Measurements from ENCODE around the gene GABRG3.

GABRG3 gene

GRCh38 chr15:27428151-27428550 lies 457.2 kb downstream of the GABRG3 start:
- no peak for DNase-seq

DNA sequence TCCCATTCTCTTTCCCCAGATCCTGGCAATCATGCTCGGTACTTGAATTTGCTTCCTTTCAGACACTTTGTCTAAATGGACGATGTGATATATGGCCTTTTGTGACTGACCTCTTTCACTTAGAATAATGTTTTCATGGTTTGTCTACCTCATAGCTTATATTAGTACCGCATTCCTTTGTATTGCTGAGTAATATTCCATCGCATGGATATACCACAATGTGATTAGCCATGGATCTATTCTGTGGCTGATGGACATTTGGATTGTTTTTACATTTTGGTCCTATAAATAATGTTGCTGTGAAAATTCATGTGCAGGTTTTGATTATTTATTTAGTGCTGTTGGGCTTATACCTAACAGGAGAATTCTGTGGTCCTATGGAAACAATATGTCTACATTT lies 458.6 kb downstream of the GABRG3 start:
- DNase-seq = no peak

- DNase-seq = no peak
Observed at GRCh38 chr15:27433604-27434003, 462.6 kb downstream of the GABRG3 start.

DNA sequence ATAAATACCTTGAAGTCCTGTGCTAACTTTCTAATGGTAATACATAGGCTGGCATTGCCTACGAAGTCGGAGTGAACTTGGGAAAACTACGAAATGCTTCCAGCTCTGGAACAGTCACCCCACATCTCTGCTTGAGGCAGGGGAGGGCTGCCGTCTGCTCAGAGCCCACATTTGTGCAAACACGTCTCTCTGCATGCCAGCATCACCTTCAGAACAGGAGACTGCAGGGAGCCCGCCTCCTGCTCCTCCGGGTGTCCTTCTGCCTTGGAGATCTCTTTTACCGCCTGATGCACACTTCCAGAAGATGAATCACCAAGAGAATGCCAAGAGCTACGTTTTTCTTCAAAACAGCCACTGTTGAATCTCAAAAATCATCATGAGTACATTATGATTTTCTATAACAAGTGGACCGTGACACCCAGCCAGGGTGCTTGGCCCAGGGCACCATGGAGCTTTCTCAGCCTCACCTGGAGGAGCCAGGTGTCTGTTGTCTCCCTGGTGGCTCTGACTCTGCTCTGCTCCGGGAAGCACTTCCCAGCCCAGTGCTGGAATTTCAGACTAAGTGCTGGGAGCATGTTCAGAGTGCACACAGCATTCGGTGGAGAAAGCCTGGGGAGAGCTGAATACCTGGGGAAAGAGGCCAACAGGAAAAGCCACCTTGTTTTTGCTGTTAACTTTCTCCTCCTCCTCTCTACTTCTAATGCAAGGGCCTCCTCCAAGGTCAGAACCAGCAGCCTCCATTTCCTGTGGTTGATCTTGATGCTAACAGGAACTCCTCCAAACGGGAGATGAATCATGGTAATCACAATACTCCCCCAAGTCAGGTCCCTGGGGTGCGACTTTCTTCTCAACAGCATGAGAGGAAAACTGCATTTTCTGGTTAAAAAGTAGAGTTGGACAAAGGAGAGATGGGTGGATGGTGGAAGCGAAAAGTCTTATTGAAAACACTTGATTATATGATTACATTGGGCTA lies 467.7 kb downstream of the GABRG3 start:
- DNase-seq = no peak

GRCh38 chr15:27441120-27441519 lies 470.1 kb downstream of the GABRG3 start:
- no peak for DNase-seq

- no peak for DNase-seq
Observed at GRCh38 chr15:27448234-27448633, 477.3 kb downstream of the GABRG3 start.

DNA sequence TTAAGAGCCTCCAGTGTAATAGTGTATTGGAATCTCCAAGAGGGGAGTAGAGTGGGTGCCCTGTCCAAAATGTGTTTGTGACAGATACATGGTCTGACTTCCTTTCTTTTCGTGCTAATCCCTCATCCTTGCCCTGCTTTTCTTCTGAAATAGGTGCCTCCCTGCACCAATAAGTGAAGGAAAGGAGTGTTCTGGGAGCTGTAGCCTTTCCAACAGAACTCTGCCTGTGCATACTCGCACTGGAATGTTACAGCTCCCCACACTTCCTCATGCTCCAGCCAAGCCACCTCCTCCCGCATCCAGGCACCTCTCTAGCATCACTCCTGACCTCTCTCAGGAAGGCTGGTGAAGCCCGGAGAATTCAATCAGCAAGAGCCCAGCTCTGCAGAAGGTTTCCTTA lies 478.0 kb downstream of the GABRG3 start:
- DNase-seq = no peak

DNA sequence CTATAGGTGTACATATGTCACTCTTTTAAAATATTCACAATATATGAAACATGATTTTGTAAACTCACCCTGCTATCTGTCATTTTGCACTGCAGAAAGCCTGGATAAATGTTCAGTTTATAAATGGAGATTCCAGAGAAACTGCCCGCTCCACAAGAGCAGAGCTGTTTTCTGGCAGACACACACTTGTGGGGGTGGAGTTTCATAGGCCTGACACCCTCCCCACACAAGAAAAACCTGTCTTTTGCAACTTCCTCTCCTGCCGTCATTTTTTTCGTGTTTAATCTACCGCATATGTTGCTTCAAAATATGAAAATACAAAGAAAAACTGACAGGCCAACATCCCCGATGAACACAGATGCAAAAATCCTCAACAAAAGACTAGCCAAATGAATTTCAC lies 479.0 kb downstream of the GABRG3 start:
- no peak for DNase-seq

GRCh38 chr15:27454281-27455075 lies 483.5 kb downstream of the GABRG3 start:
- no peak for DNase-seq

GRCh38 chr15:27456807-27457206 lies 485.8 kb downstream of the GABRG3 start:
- no peak for DNase-seq

GRCh38 chr15:27457766-27458165 lies 486.8 kb downstream of the GABRG3 start:
- DNase-seq = no peak

DNA sequence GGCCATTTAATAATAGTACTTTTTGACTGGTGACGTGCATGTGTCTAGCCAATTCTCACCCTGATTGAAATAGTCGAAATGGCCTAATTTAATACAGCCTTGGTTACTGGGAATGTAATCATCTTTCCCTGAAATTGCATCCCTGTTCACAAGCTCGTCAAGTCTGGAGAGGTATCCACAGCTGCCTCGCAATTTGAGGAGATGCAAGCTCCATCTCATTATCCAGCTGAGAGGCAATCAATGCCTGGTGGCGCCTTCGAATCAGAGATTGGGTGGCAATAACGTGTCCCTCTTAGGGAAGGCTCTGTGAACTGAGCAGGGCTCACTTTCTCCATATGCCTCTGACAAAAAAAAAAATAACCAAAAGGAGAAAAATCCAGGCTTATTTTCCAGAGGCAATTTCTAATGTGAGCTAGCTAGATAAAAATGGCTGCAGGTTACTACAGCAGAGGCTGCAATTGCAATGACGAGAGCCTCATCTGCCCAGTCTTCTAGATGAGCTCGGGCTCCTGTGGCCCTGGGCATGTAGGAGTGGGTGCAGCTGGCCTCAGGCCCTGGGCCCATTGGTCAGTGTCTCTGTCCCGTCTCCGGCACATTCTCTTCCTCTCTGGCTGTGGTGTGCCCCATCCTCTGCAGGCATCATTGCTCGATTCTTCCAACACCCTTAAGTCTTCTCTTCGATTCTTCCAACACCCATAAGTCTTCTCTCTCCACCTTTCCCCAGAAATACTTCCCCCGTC lies 487.5 kb downstream of the GABRG3 start:
- no peak for DNase-seq

- no peak for DNase-seq
Observed at GRCh38 chr15:27459836-27460235, 488.9 kb downstream of the GABRG3 start.

- no peak for DNase-seq
Observed at GRCh38 chr15:27461181-27461580, 490.2 kb downstream of the GABRG3 start.

- no peak for DNase-seq
Observed at GRCh38 chr15:27463525-27464088, 492.6 kb downstream of the GABRG3 start.

DNA sequence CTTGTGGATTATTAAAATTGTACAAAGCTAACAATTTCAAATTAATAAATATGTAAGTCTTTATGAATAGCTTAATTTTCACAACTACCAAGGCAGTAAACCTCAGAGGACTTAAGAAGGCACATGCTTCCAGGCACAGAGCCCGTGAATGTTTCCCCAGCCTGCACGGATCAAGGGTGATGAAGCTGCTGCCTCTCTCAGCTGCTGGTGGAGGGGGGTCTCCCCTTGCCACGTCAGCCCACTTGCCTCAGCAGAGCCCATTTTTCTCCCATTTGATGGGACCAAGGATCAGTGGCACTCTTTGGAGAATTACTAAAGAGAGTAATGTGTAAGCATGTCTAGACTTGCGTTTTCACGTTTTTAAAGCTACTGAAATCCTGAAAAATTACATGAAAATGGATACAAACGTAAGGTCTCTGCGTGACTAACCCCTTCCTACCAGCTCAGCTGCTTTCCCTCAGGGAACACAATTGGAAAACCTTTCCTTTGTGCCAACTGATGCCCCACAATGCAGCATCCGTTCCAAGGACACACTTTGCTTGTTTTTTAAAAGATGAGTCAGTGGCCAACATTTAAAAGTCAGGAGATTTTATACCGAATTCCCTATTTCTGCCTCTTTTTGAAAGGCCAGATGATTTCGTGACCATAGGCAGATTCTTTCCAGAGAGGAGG lies 494.1 kb downstream of the GABRG3 start:
- DNase-seq = no peak

GRCh38 chr15:27466758-27467157 lies 495.8 kb downstream of the GABRG3 start:
- no peak for DNase-seq

GRCh38 chr15:27468151-27468591 lies 497.2 kb downstream of the GABRG3 start:
- DNase-seq = no peak

- no peak for DNase-seq
Observed at GRCh38 chr15:27473845-27474244, 502.9 kb downstream of the GABRG3 start.

GRCh38 chr15:27475395-27475794 lies 504.4 kb downstream of the GABRG3 start:
- no peak for DNase-seq

- DNase-seq = no peak
Observed at GRCh38 chr15:27479296-27480140, 508.5 kb downstream of the GABRG3 start.
